ENCODE data around the gene PNPLA8. TPM values are rescaled to one million over a fixed set of nuclear protein-coding genes. Genes with fewer than 3 reads are reported as not detected.
A peak's percentile ranks its signal among the peaks of the same experiment; 100 is the strongest.
"Not testable (repeated sequence)": the region's sequence is repeated elsewhere in the genome, so short reads cannot be mapped to it uniquely, and the experiment has no call there.

PNPLA8 gene
- total RNA-seq, 1 experiment from 2014 or later = 34.0 TPM

GRCh38 chr7:108535257-108535656, 9.3 kb upstream of the PNPLA8 start:
- DNase-seq (ENCODE audit: extremely low read depth, low read depth) = no peak

- DNase-seq (ENCODE audit: extremely low read depth, low read depth) = no peak
These were observed 7.8 kb upstream of the PNPLA8 start for GRCh38 chr7:108533712-108534111.

GRCh38 chr7:108529341-108529740, 3.4 kb upstream of the PNPLA8 start:
- DNase-seq (ENCODE audit: extremely low read depth, low read depth) = no peak

GRCh38 chr7:108528183-108528712, 2.3 kb upstream of the PNPLA8 start:
- DNase-seq (ENCODE audit: extremely low read depth, low read depth) = no peak

- no peak for DNase-seq (ENCODE audit: extremely low read depth, low read depth)
These were observed 758 bp upstream of the PNPLA8 start for GRCh38 chr7:108526768-108527017.

- peak; percentile 11 for DNase-seq (ENCODE audit: extremely low read depth, low read depth)
These were observed 479 bp downstream of the PNPLA8 start for GRCh38 chr7:108525327-108525984.

- DNase-seq (ENCODE audit: extremely low read depth, low read depth) = no peak
These were observed 3.2 kb downstream of the PNPLA8 start for GRCh38 chr7:108522780-108523179.

- no peak for DNase-seq (ENCODE audit: extremely low read depth, low read depth)
These were observed 8.0 kb downstream of the PNPLA8 start for GRCh38 chr7:108517951-108518350.

- no peak for DNase-seq (ENCODE audit: extremely low read depth, low read depth)
These were observed 10.3 kb downstream of the PNPLA8 start for GRCh38 chr7:108515630-108516029.

- DNase-seq (ENCODE audit: extremely low read depth, low read depth) = no peak
These were observed 10.9 kb downstream of the PNPLA8 start for GRCh38 chr7:108515013-108515412.

GRCh38 chr7:108511939-108512338, 14.0 kb downstream of the PNPLA8 start:
- no peak for DNase-seq (ENCODE audit: extremely low read depth, low read depth)

- not testable (repeated sequence) for DNase-seq (ENCODE audit: extremely low read depth, low read depth)
These were observed 21.4 kb downstream of the PNPLA8 start for GRCh38 chr7:108504576-108504975.

GRCh38 chr7:108503112-108504026, 22.6 kb downstream of the PNPLA8 start:
- DNase-seq (ENCODE audit: extremely low read depth, low read depth) = no peak

- DNase-seq (ENCODE audit: extremely low read depth, low read depth) = no peak
These were observed 26.4 kb downstream of the PNPLA8 start for GRCh38 chr7:108499566-108499965.

GRCh38 chr7:108498481-108498880, 27.5 kb downstream of the PNPLA8 start:
- DNase-seq (ENCODE audit: extremely low read depth, low read depth) = no peak

GRCh38 chr7:108497082-108497725, 28.7 kb downstream of the PNPLA8 start:
- DNase-seq (ENCODE audit: extremely low read depth, low read depth) = peak; percentile 66

- no peak for DNase-seq (ENCODE audit: extremely low read depth, low read depth)
These were observed 33.2 kb downstream of the PNPLA8 start for GRCh38 chr7:108492742-108493141.

- DNase-seq (ENCODE audit: extremely low read depth, low read depth) = no peak
These were observed 37.0 kb downstream of the PNPLA8 start for GRCh38 chr7:108488768-108489538.

GRCh38 chr7:108487646-108488045, 38.3 kb downstream of the PNPLA8 start:
- no peak for DNase-seq (ENCODE audit: extremely low read depth, low read depth)

GRCh38 chr7:108486291-108486966, 39.5 kb downstream of the PNPLA8 start:
- DNase-seq (ENCODE audit: extremely low read depth, low read depth) = no peak
